CD4-positive, alpha-beta T cell treated with Interleukin-12 subunit alpha and Interleukin-12 subunit beta, for 1 hour (primary cell): ENCODE measurements around the gene KATNAL1.

Source experiments
- DNase-seq: peaks from one replicate; pipeline ENCODE4 v3.0.0-alpha.2; 2020

KATNAL1 gene

GRCh38 chr13:30158774-30159445, 148.4 kb downstream of the KATNAL1 start:
- DNase-seq = peak; percentile 68

- DNase-seq = no peak
Measured at GRCh38 chr13:30157616-30157993, 149.7 kb downstream of the KATNAL1 start.

GRCh38 chr13:30156826-30157615, 150.3 kb downstream of the KATNAL1 start:
- DNase-seq = no peak

GRCh38 chr13:30156270-30156669, 151.1 kb downstream of the KATNAL1 start:
- no peak for DNase-seq

- no peak for DNase-seq
Measured at GRCh38 chr13:30154931-30155330, 152.4 kb downstream of the KATNAL1 start.

GRCh38 chr13:30154531-30154930, 152.8 kb downstream of the KATNAL1 start:
- no peak for DNase-seq

GRCh38 chr13:30153545-30154426, 153.6 kb downstream of the KATNAL1 start:
- no peak for DNase-seq
